ENCODE data around the gene SMC6.

SMC6 gene

GRCh38 chr2:17749753-17750438, 3.7 kb downstream of the SMC6 start:
- no CpG with 5 or more reads among the region's 2 CpGs for WGBS (ENCODE audit: insufficient coverage, insufficient read length)
- H3K4me3 ChIP-seq (ENCODE audit: low read length): no peak overlapping the region
- no peaks in the 10 kb centered on the region for H3K36me3 ChIP-seq (ENCODE audit: control insufficient read depth, insufficient read depth, low read length)
- H3K27ac ChIP-seq (ENCODE audit: low read length): no peak overlapping the region
- H3K27me3 ChIP-seq (ENCODE audit: control insufficient read depth, insufficient read depth, low read length): no peaks in the 10 kb centered on the region
- DNase-seq (ENCODE audit: low read depth, low spot score): no peak
- H3K4me1 ChIP-seq (ENCODE audit: control insufficient read depth, insufficient read depth, low read length): peaks cover 3% of the 10 kb centered on the region; the same call in 1 of the 2 replicates
- no peaks in the 10 kb centered on the region for H3K9me3 ChIP-seq (ENCODE audit: control insufficient read depth, insufficient read depth, low read length)

GRCh38 chr2:17748745-17749144, 4.9 kb downstream of the SMC6 start:
- WGBS (ENCODE audit: insufficient coverage, insufficient read length): no CpG with 5 or more reads among the region's 6 CpGs
- no peak overlapping the region for H3K4me3 ChIP-seq (ENCODE audit: low read length)
- H3K9me3 ChIP-seq (ENCODE audit: control insufficient read depth, insufficient read depth, low read length): no peaks in the 10 kb centered on the region
- no peak for DNase-seq (ENCODE audit: low read depth, low spot score)
- H3K27ac ChIP-seq (ENCODE audit: low read length): no peak overlapping the region
- peaks cover 3% of the 10 kb centered on the region; the same call in 1 of the 2 replicates for H3K4me1 ChIP-seq (ENCODE audit: control insufficient read depth, insufficient read depth, low read length)
- no peaks in the 10 kb centered on the region for H3K27me3 ChIP-seq (ENCODE audit: control insufficient read depth, insufficient read depth, low read length)
- no peaks in the 10 kb centered on the region; the same call in 1 of the 2 replicates for H3K36me3 ChIP-seq (ENCODE audit: control insufficient read depth, insufficient read depth, low read length)

GRCh38 chr2:17747684-17748452, 5.7 kb downstream of the SMC6 start:
- Histone ChIP-seq H3K9me3 (ENCODE audit: control insufficient read depth, insufficient read depth, low read length) (no peaks in the 10 kb centered on the region), H3K27ac (ENCODE audit: low read length) (no peak overlapping the region), H3K36me3 (ENCODE audit: control insufficient read depth, insufficient read depth, low read length) (no peaks in the 10 kb centered on the region; the same call in 1 of the 2 replicates), H3K27me3 (ENCODE audit: control insufficient read depth, insufficient read depth, low read length) (no peaks in the 10 kb centered on the region), H3K4me1 (ENCODE audit: control insufficient read depth, insufficient read depth, low read length) (peaks cover 3% of the 10 kb centered on the region; the same call in 1 of the 2 replicates), H3K4me3 (ENCODE audit: low read length) (no peak overlapping the region)
- DNase-seq (ENCODE audit: low read depth, low spot score): no peak
- WGBS (ENCODE audit: insufficient coverage, insufficient read length): no CpG with 5 or more reads among the region's 4 CpGs

- no peak for DNase-seq (ENCODE audit: low read depth, low spot score)
- peaks cover 4% of the 10 kb centered on the region; the same call in 1 of the 2 replicates for H3K36me3 ChIP-seq (ENCODE audit: control insufficient read depth, insufficient read depth, low read length)
Observed at GRCh38 chr2:17740203-17740602, 13.4 kb downstream of the SMC6 start.

GRCh38 chr2:17736989-17737388, 16.6 kb downstream of the SMC6 start:
- no peak for DNase-seq (ENCODE audit: low read depth, low spot score)
- Histone ChIP-seq H3K9me3 (ENCODE audit: control insufficient read depth, insufficient read depth, low read length) (no peaks in the 10 kb centered on the region), H3K36me3 (ENCODE audit: control insufficient read depth, insufficient read depth, low read length) (peaks cover 4% of the 10 kb centered on the region; the same call in 1 of the 2 replicates), H3K27ac (ENCODE audit: low read length) (no peak overlapping the region), H3K27me3 (ENCODE audit: control insufficient read depth, insufficient read depth, low read length) (no peaks in the 10 kb centered on the region), H3K4me3 (ENCODE audit: low read length) (no peak overlapping the region), H3K4me1 (ENCODE audit: control insufficient read depth, insufficient read depth, low read length) (no peaks in the 10 kb centered on the region)
- no CpG with 5 or more reads among the region's 1 CpG for WGBS (ENCODE audit: insufficient coverage, insufficient read length)

More at GRCh38 chr2:17740203-17740602, 13.4 kb downstream of the SMC6 start:
- no CpG with 5 or more reads among the region's 2 CpGs for WGBS (ENCODE audit: insufficient coverage, insufficient read length)
- H3K27me3 ChIP-seq (ENCODE audit: control insufficient read depth, insufficient read depth, low read length): no peaks in the 10 kb centered on the region
- H3K27ac ChIP-seq (ENCODE audit: low read length): no peak overlapping the region
- H3K4me3 ChIP-seq (ENCODE audit: low read length): no peak overlapping the region
- no peaks in the 10 kb centered on the region for H3K4me1 ChIP-seq (ENCODE audit: control insufficient read depth, insufficient read depth, low read length)
- no peaks in the 10 kb centered on the region for H3K9me3 ChIP-seq (ENCODE audit: control insufficient read depth, insufficient read depth, low read length)

- DNase-seq (ENCODE audit: low read depth, low spot score): no peak
- H3K4me3 ChIP-seq (ENCODE audit: low read length): no peak overlapping the region
- no peaks in the 10 kb centered on the region for H3K27me3 ChIP-seq (ENCODE audit: control insufficient read depth, insufficient read depth, low read length)
- peaks cover 4% of the 10 kb centered on the region; the same call in 1 of the 2 replicates for H3K36me3 ChIP-seq (ENCODE audit: control insufficient read depth, insufficient read depth, low read length)
- no CpG with 5 or more reads among the region's 2 CpGs for WGBS (ENCODE audit: insufficient coverage, insufficient read length)
- H3K9me3 ChIP-seq (ENCODE audit: control insufficient read depth, insufficient read depth, low read length): no peaks in the 10 kb centered on the region
- H3K27ac ChIP-seq (ENCODE audit: low read length): no peak overlapping the region
- no peaks in the 10 kb centered on the region for H3K4me1 ChIP-seq (ENCODE audit: control insufficient read depth, insufficient read depth, low read length)
Observed at GRCh38 chr2:17735864-17736263, 17.7 kb downstream of the SMC6 start.

- Histone ChIP-seq H3K27ac (ENCODE audit: low read length) (no peak overlapping the region), H3K9me3 (ENCODE audit: control insufficient read depth, insufficient read depth, low read length) (no peaks in the 10 kb centered on the region), H3K27me3 (ENCODE audit: control insufficient read depth, insufficient read depth, low read length) (no peaks in the 10 kb centered on the region), H3K36me3 (ENCODE audit: control insufficient read depth, insufficient read depth, low read length) (peaks cover 4% of the 10 kb centered on the region; the same call in 1 of the 2 replicates), H3K4me3 (ENCODE audit: low read length) (no peak overlapping the region), H3K4me1 (ENCODE audit: control insufficient read depth, insufficient read depth, low read length) (no peaks in the 10 kb centered on the region)
- no CpG with 5 or more reads among the region's 1 CpG for WGBS (ENCODE audit: insufficient coverage, insufficient read length)
- DNase-seq (ENCODE audit: low read depth, low spot score): no peak
Observed at GRCh38 chr2:17733599-17733998, 20.0 kb downstream of the SMC6 start.

- DNase-seq (ENCODE audit: low read depth, low spot score): no peak
- no CpG with 5 or more reads among the region's 2 CpGs for WGBS (ENCODE audit: insufficient coverage, insufficient read length)
- H3K27ac ChIP-seq (ENCODE audit: low read length): no peak overlapping the region
- H3K4me1 ChIP-seq (ENCODE audit: control insufficient read depth, insufficient read depth, low read length): no peaks in the 10 kb centered on the region
- H3K36me3 ChIP-seq (ENCODE audit: control insufficient read depth, insufficient read depth, low read length): no peaks in the 10 kb centered on the region; the same call in 1 of the 2 replicates
- no peaks in the 10 kb centered on the region for H3K27me3 ChIP-seq (ENCODE audit: control insufficient read depth, insufficient read depth, low read length)
- no peaks in the 10 kb centered on the region for H3K9me3 ChIP-seq (ENCODE audit: control insufficient read depth, insufficient read depth, low read length)
- H3K4me3 ChIP-seq (ENCODE audit: low read length): no peak overlapping the region
Observed at GRCh38 chr2:17729880-17730279, 23.7 kb downstream of the SMC6 start.

GRCh38 chr2:17728210-17728609, 25.4 kb downstream of the SMC6 start:
- no peaks in the 10 kb centered on the region; the same call in 1 of the 2 replicates for H3K36me3 ChIP-seq (ENCODE audit: control insufficient read depth, insufficient read depth, low read length)
- no peak overlapping the region for H3K4me3 ChIP-seq (ENCODE audit: low read length)
- no peak overlapping the region for H3K27ac ChIP-seq (ENCODE audit: low read length)
- H3K9me3 ChIP-seq (ENCODE audit: control insufficient read depth, insufficient read depth, low read length): no peaks in the 10 kb centered on the region
- DNase-seq (ENCODE audit: low read depth, low spot score): no peak
- WGBS (ENCODE audit: insufficient coverage, insufficient read length): no CpG with 5 or more reads among the region's 6 CpGs
- no peaks in the 10 kb centered on the region for H3K27me3 ChIP-seq (ENCODE audit: control insufficient read depth, insufficient read depth, low read length)
- no peaks in the 10 kb centered on the region for H3K4me1 ChIP-seq (ENCODE audit: control insufficient read depth, insufficient read depth, low read length)

- Histone ChIP-seq H3K4me3 (ENCODE audit: low read length) (no peak overlapping the region), H3K4me1 (ENCODE audit: control insufficient read depth, insufficient read depth, low read length) (no peaks in the 10 kb centered on the region), H3K27ac (ENCODE audit: low read length) (no peak overlapping the region), H3K9me3 (ENCODE audit: control insufficient read depth, insufficient read depth, low read length) (no peaks in the 10 kb centered on the region), H3K36me3 (ENCODE audit: control insufficient read depth, insufficient read depth, low read length) (no peaks in the 10 kb centered on the region; the same call in 1 of the 2 replicates), H3K27me3 (ENCODE audit: control insufficient read depth, insufficient read depth, low read length) (no peaks in the 10 kb centered on the region)
- DNase-seq (ENCODE audit: low read depth, low spot score): no peak
- whole genome bisulfite sequencing (ENCODE audit: insufficient coverage, insufficient read length): no CpG with 5 or more reads among the region's 4 CpGs
Observed at GRCh38 chr2:17719562-17720371, 33.8 kb downstream of the SMC6 start.

Data from iPS DF 6.9 (cell line).